K562 (cell line): ENCODE results near the gene KIFAP3. TPM values are rescaled to one million over a fixed set of nuclear protein-coding genes. Genes with fewer than 3 reads are reported as not detected.

Source experiments
- ATAC-seq: fragments of 200-7000 bp; cut with Tn5 transposase; 3 replicates; pipeline ENCODE4 v1.9.1; 2020; ENCODE audit warnings: moderate library complexity
- BruUV-seq: library from RNA; stranded (reverse); fragments of 400-500 nt; replicated peaks from 2 replicates; lab custom pipeline; 2021; lab: Mats Ljungman, UMichigan
- CTCF ChIA-PET: fragments of 300-600 bp; formaldehyde crosslinking; extraction: SDS; loops from one replicate; lab custom pipeline; 2021; ENCODE audit warnings: low intra/inter-chr PET ratio; lab: Yijun Ruan, JAX
- POLR2A ChIA-PET: fragments of 300-600, 350-650 bp; sonication (Branson Sonifier 250); formaldehyde crosslinking; extraction: SDS; loops from one replicate; lab custom pipeline; 2021; ENCODE audit warnings: antibody characterized with exemption, inconsistent platforms; lab: Yijun Ruan, JAX
- DNase-seq, 4 experiments: peaks; one replicate each; pipeline versions ENCODE4 v3.0.0 to v3.0.0-alpha.2; 2011 to 2018; ENCODE audit warnings: low spot score in 3 of 4, mixed read lengths in 3 of 4; ENCODE audit errors: extremely low read depth in 1 of 4
- FAIRE-seq: peaks from 2 replicates; lab custom pipeline; 2011; peaks lifted over from hg19 to GRCh38; lab: Jason Lieb, UNC
- H2AFZ ChIP-seq: 2 replicates; pipeline ENCODE4 v1.6.0; 2011; ENCODE audit warnings: low read depth, low read length, control low read depth, inconsistent platforms
- H3K27ac ChIP-seq: fragments of 200-600 bp; 3 replicates; pipeline ENCODE4 v1.8.0; 2011; ENCODE audit warnings: low read depth, mild to moderate bottlenecking, control low read depth, inconsistent platforms, low read length, moderate library complexity, mixed read lengths; ENCODE audit errors: extremely low read depth
- H3K27me3 ChIP-seq, 2 experiments: fragments of 300-600 bp in 1 of 2; 2 replicates in 1 of 2; 3 replicates in 1 of 2; pipeline versions ENCODE4 v1.6.0 to v1.8.0; 2011; ENCODE audit warnings: inconsistent platforms in 2 of 2, low read length in 2 of 2, mild to moderate bottlenecking in 1 of 2, mixed read lengths in 1 of 2, moderate library complexity in 1 of 2; ENCODE audit not compliant: control insufficient read depth in 2 of 2, insufficient read depth in 2 of 2
- H3K36me3 ChIP-seq: fragments of 300-600 bp; 3 replicates; pipeline ENCODE4 v1.8.0; 2011; ENCODE audit warnings: mild to moderate bottlenecking, low read length, inconsistent platforms; ENCODE audit not compliant: control insufficient read depth, insufficient read depth
- H3K4me1 ChIP-seq, 2 experiments: fragments of 200-600 bp in 1 of 2; replicated peaks in 1 of 2; 2 replicates in 1 of 2; 3 replicates in 1 of 2; pipeline versions ENCODE4 v1.5.1 to v1.8.0; 2011; ENCODE audit warnings: inconsistent platforms in 2 of 2, low read length in 2 of 2, mild to moderate bottlenecking in 1 of 2, mixed read lengths in 1 of 2, moderate library complexity in 1 of 2; ENCODE audit not compliant: control insufficient read depth in 2 of 2, insufficient read depth in 2 of 2
- H3K4me2 ChIP-seq: 2 replicates; pipeline ENCODE4 v1.6.1; 2011; ENCODE audit warnings: low read length, control low read depth, inconsistent platforms, mixed read lengths; ENCODE audit not compliant: insufficient read depth
- H3K4me3 ChIP-seq: fragments of 200-600 bp; sonication (generic), shearing (Covaris generic); 2 replicates; pipeline ENCODE4 v1.5.1; 2016; ENCODE audit warnings: control low read depth, inconsistent platforms
- H3K79me2 ChIP-seq: fragments of 200-600 bp; 3 replicates; pipeline ENCODE4 v1.8.0; 2011; ENCODE audit warnings: low read length, inconsistent platforms; ENCODE audit not compliant: control insufficient read depth, insufficient read depth
- H3K9ac ChIP-seq, 2 experiments: 2 replicates each; pipeline versions ENCODE4 v1.6.0 to v1.6.1; 2011; ENCODE audit warnings: low read depth in 2 of 2, low read length in 2 of 2, control low read depth in 1 of 2, inconsistent platforms in 1 of 2, mild to moderate bottlenecking in 1 of 2, mixed read lengths in 1 of 2; ENCODE audit not compliant: insufficient read depth in 1 of 2
- H3K9me1 ChIP-seq: one replicate; pipeline ENCODE4 v1.6.0; 2011; ENCODE audit warnings: inconsistent platforms, mild to moderate bottlenecking, low read length, moderate library complexity; ENCODE audit not compliant: control insufficient read depth, insufficient read depth
- H3K9me3 ChIP-seq: replicated peaks from 2 replicates; pipeline ENCODE4 v1.5.1; 2011; ENCODE audit warnings: low read depth, low read length, inconsistent platforms; ENCODE audit not compliant: control insufficient read depth, insufficient read depth
- H4K20me1 ChIP-seq: replicated peaks from 2 replicates; pipeline ENCODE4 v1.6.1; 2011; ENCODE audit warnings: low read length, inconsistent platforms, mixed read lengths; ENCODE audit not compliant: control insufficient read depth, insufficient read depth
- EP400 ChIP-seq: fragments of 450-650 bp; IDR thresholded peaks from 2 replicates; pipeline ENCODE4 v1.6.1; 2017; ENCODE audit warnings: antibody characterized with exemption, mild to moderate bottlenecking, moderate library complexity
- GTF2A2 ChIP-seq: IDR thresholded peaks from 2 replicates; pipeline ENCODE4 v1.6.1; 2016; ENCODE audit warnings: mild to moderate bottlenecking, missing genetic modification characterization, missing compliant biosample characterization
- HES1 ChIP-seq: fragments of 450-650 bp; IDR thresholded peaks from 2 replicates; pipeline ENCODE4 v1.6.1; 2016; ENCODE audit warnings: low read depth, mild to moderate bottlenecking, moderate library complexity
- KDM2B ChIP-seq: fragments of 250-450 bp; sonication (Bioruptor Pico); IDR thresholded peaks from 2 replicates; pipeline ENCODE4 v1.8.0; 2021; ENCODE audit warnings: mild to moderate bottlenecking, moderate library complexity
- MIER1 ChIP-seq: fragments of 450-650 bp; IDR thresholded peaks from 2 replicates; pipeline ENCODE4 v1.6.1; 2016; ENCODE audit warnings: antibody characterized with exemption, mild to moderate bottlenecking, low read depth
- PCBP2 ChIP-seq: fragments of 200-400 bp; formaldehyde crosslinking; IDR thresholded peaks from 2 replicates; pipeline ENCODE4 v1.6.1; 2018; ENCODE audit warnings: low read length, low read depth, mild to moderate bottlenecking, moderate library complexity; ENCODE audit not compliant: poor library complexity, severe bottlenecking
- PHF8 ChIP-seq: fragments of 200-600 bp; sonication (generic); IDR thresholded peaks from 2 replicates; pipeline ENCODE4 v1.6.1; 2012; ENCODE audit warnings: mixed run types, mild to moderate bottlenecking, inconsistent platforms, low read length, moderate library complexity, borderline replicate concordance
- TFAP4 ChIP-seq: sonication (generic); formaldehyde crosslinking; IDR thresholded peaks from 2 replicates; pipeline ENCODE4 v1.8.0; 2022; ENCODE audit warnings: missing genetic modification reagents, mild to moderate bottlenecking, moderate library complexity, borderline replicate concordance
- YBX1 ChIP-seq: fragments of 450-650 bp; IDR thresholded peaks from 2 replicates; pipeline ENCODE4 v1.7.1; 2016; ENCODE audit warnings: mild to moderate bottlenecking
- ZBTB7A ChIP-seq: IDR thresholded peaks from 2 replicates; pipeline ENCODE4 v1.6.1; 2011; ENCODE audit warnings: low read depth, mild to moderate bottlenecking, low read length, moderate library complexity, borderline replicate concordance; ENCODE audit not compliant: control insufficient read depth
- ZNF518B ChIP-seq: fragments of 250-450 bp; sonication (Bioruptor Pico); IDR thresholded peaks from 2 replicates; pipeline ENCODE4 v1.5.0; 2021; ENCODE audit warnings: mild to moderate bottlenecking, moderate library complexity
- WGBS: fragments of 100-300 bp; shearing (Covaris generic); methylation state at CpG from one replicate; pipeline ENCODE4 v1.1.6; 2016; ENCODE audit warnings: low coverage, mixed read lengths; ENCODE audit not compliant: insufficient coverage; ENCODE audit errors: missing lambda C conversion rate; 5-methylcytosine and 5-hydroxymethylcytosine counted together
- in situ Hi-C: fragments of 300-500 bp; cut with MboI; formaldehyde crosslinking; loops from 4 replicates; pipeline ENCODE4 v1.15.0; 2018; ENCODE audit warnings: inconsistent platforms, mixed read lengths
- intact Hi-C: fragments of 100-400 bp; cut with micrococcal nuclease; formaldehyde crosslinking; loops from 2 replicates; pipeline ENCODE4 v1.14.2; 2022
- polyA plus RNA-seq, 8 experiments: library from polyadenylated mRNA; depleted of rRNA in 4 of 8; stranded (reverse) in 5 of 8; unstranded in 3 of 8; fragments of >200 nt; fragmentation: Nextera tagmentation in 2 of 8; fragmentation: Illumina TruSeq in 1 of 8; extraction: Ambion mirVana in 2 of 8; extraction: Trizol in 1 of 8; gene quantifications; 2 replicates each; pipeline versions ENCODE4 v1.2.1 to v1.2.3, GENCODE V29; 2011 to 2014; ENCODE audit warnings: inconsistent platforms in 1 of 8, missing spikeins in 1 of 8
- total RNA-seq, 7 experiments: library from RNA; depleted of rRNA in 6 of 7; stranded (reverse); fragments of >200 nt in 6 of 7; fragmentation: Illumina TruSeq in 2 of 7; extraction: Trizol in 2 of 7; gene quantifications; 2 replicates each; pipeline versions ENCODE4 v1.2.1 to v1.2.3, GENCODE V29; 2011 to 2021; ENCODE audit warnings: low replicate concordance in 1 of 7

Gene KIFAP3
- total and polyA plus RNA-seq, 9 of the 15 experiments (the other 6 are each of a cell fraction or from before 2014, with no cell fraction given): 8.8 to 17.5 (median 11.8) TPM

GRCh38 chr1:169999761-170000160, 74.7 kb downstream of the KIFAP3 start:
- no peak overlapping the region for H3K4me2 ChIP-seq
- no peak overlapping the region for H3K4me3 ChIP-seq
- H2AFZ ChIP-seq: no peak overlapping the region
- WGBS: 3% methylated on average over 2 of the region's 2 CpGs
- in situ Hi-C loops: no loop called here
- no peaks in the 10 kb centered on the region for H4K20me1 ChIP-seq
- H3K4me1 ChIP-seq: no peaks in the 10 kb centered on the region
- POLR2A ChIA-PET: interaction anchor here (1.5 kb wide), 1 partner anchor 8 kb away, joined by 3 read pairs; no protein-coding TSS in a partner anchor
- ATAC-seq (no peak), FAIRE-seq (no peak)
- H3K27me3 ChIP-seq: no peaks in the 10 kb centered on the region
- H3K27ac ChIP-seq: no peak overlapping the region
- H3K9ac ChIP-seq: no peak overlapping the region
- no peaks in the 10 kb centered on the region for H3K9me1 ChIP-seq
- BruUV-seq: no TSS peak
- CTCF ChIA-PET: no interaction called here
- intact Hi-C loops: no loop called here
- H3K36me3 ChIP-seq: no peaks in the 10 kb centered on the region
- TF ChIP-seq KDM2B (CRISPR knock-in tag) (no peak), PHF8 (no peak)
- TF ChIP-seq, all 486 proteins: peak for 0
- no peak for DNase-seq
- no peaks in the 10 kb centered on the region for H3K9me3 ChIP-seq
- no peaks in the 10 kb centered on the region for H3K79me2 ChIP-seq

- CTCF ChIA-PET: no interaction called here
- no peaks in the 10 kb centered on the region for H3K79me2 ChIP-seq
- no peak overlapping the region for H3K9ac ChIP-seq
- POLR2A ChIA-PET: interaction anchor here (1.5 kb wide), 1 partner anchor 9 kb away, joined by 3 read pairs; no protein-coding TSS in a partner anchor
- H3K4me3 ChIP-seq: no peak overlapping the region
- H3K36me3 ChIP-seq: no peaks in the 10 kb centered on the region
- BruUV-seq: no TSS peak
- ATAC-seq (no peak), DNase-seq (no peak), FAIRE-seq (no peak)
- intact Hi-C loops: no loop called here
- H2AFZ ChIP-seq: no peak overlapping the region
- no peaks in the 10 kb centered on the region for H3K9me1 ChIP-seq
- in situ Hi-C loops: no loop called here
- H3K4me2 ChIP-seq: no peak overlapping the region
- H3K4me1 ChIP-seq: no peaks in the 10 kb centered on the region
- H3K9me3 ChIP-seq: no peaks in the 10 kb centered on the region
- H3K27ac ChIP-seq: no peak overlapping the region
- no peaks in the 10 kb centered on the region for H4K20me1 ChIP-seq
- WGBS: 16% methylated on average over 4 of the region's 4 CpGs
- H3K27me3 ChIP-seq: no peaks in the 10 kb centered on the region
- TF ChIP-seq TFAP4 (CRISPR knock-in tag): no peak
- TF ChIP-seq HES1: no peak
- TF ChIP-seq ZNF518B (CRISPR knock-in tag): no peak
- no peak for TF ChIP-seq GTF2A2 (tag)
- TF ChIP-seq PCBP2: no peak
- TF ChIP-seq MIER1: no peak
- TF ChIP-seq YBX1: no peak
- TF ChIP-seq ZBTB7A: no peak
- no peak for TF ChIP-seq EP400
Measured at GRCh38 chr1:169999331-169999741, 75.2 kb downstream of the KIFAP3 start.
